ENCODE measurements around the gene TSTD1.

GRCh38 chr1:161006563-161006962 is 32.2 kb downstream of the TSTD1 start:
- TF ChIP-seq, protein P1, sequence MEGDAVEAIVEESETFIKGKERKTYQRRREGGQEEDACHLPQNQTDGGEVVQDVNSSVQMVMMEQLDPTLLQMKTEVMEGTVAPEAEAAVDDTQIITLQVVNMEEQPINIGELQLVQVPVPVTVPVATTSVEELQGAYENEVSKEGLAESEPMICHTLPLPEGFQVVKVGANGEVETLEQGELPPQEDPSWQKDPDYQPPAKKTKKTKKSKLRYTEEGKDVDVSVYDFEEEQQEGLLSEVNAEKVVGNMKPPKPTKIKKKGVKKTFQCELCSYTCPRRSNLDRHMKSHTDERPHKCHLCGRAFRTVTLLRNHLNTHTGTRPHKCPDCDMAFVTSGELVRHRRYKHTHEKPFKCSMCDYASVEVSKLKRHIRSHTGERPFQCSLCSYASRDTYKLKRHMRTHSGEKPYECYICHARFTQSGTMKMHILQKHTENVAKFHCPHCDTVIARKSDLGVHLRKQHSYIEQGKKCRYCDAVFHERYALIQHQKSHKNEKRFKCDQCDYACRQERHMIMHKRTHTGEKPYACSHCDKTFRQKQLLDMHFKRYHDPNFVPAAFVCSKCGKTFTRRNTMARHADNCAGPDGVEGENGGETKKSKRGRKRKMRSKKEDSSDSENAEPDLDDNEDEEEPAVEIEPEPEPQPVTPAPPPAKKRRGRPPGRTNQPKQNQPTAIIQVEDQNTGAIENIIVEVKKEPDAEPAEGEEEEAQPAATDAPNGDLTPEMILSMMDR (conservative IDR thresholded peaks at IDR 0.05; ENCODE audit: low read length), result no peak
- TF ChIP-seq EZH2phosphoT487 (IDR thresholded peaks at IDR 0.05; ENCODE audit: borderline replicate concordance), result no peak
